ENCODE measurements around the gene MYO1D. TPM values are rescaled to one million over a fixed set of nuclear protein-coding genes. Genes with fewer than 3 reads are reported as not detected.

Gene MYO1D
- total and polyA plus RNA-seq, 2 donors (not counting 3 experiments of a cell fraction or from before 2014, with no cell fraction given), result 37.8 to 85.5 TPM

DNA sequence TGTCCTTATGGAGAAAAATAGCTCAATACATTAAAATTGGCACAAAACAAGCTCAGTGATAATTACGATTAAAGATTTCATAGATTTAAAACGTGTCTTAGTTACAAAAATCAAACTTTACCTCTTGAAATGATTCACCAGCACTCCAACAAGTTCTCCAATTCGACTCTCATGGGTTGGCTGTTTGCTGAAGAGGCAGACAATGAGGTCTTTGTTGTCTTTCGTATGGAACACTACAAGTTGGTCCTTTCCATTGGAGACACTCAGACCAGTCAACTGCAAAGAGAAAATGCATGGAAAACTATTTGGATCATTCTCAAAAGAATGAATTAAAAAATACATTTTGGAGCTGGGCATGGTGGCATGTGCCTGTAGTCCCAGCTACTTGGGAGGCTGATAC is 272.0 kb downstream of the MYO1D start:
- ChIA-PET POLR2A (no interaction called here), CTCF (no interaction called here)
- no peak overlapping the region for H3K4me2 ChIP-seq (ENCODE audit: insufficient read depth, low read length)
- H3K27ac ChIP-seq (ENCODE audit: insufficient read depth, low read depth, low read length), result no peak overlapping the region
- no peaks in the 10 kb centered on the region for H3K36me3 ChIP-seq (ENCODE audit: control insufficient read depth in 2 of 2, extremely low read depth in 1 of 2, insufficient read depth in 2 of 2, low read length in 2 of 2)
- BruUV-seq (replicated peaks), result no TSS peak
- dilution Hi-C loops (cut with MboI; ENCODE audit: extremely low pct_ligation_motif_present, low sequenced_read_pairs), result no loop called here
- no peaks in the 10 kb centered on the region for H3K79me2 ChIP-seq (ENCODE audit: control insufficient read depth, insufficient read depth, low read length)
- no peak overlapping the region for H3K9ac ChIP-seq (replicated peaks; ENCODE audit: extremely low read depth, insufficient read depth, low read length)
- H3K4me3 ChIP-seq (replicated peaks in 1 of 3; ENCODE audit: insufficient read depth in 1 of 3, low read depth in 1 of 3, low read length in 3 of 3), result no peak overlapping the region
- FAIRE-seq, result no peak
- DNase-seq (ENCODE audit: low read depth, low spot score), result no peak
- H2AFZ ChIP-seq (ENCODE audit: low read depth, low read length), result no peak overlapping the region
- H3K4me1 ChIP-seq (ENCODE audit: control insufficient read depth, extremely low read depth, insufficient read depth, low read length), result no peaks in the 10 kb centered on the region
- H3K27me3 ChIP-seq (ENCODE audit: control insufficient read depth in 2 of 2, insufficient read depth in 2 of 2, low read length in 2 of 2), result no peaks in the 10 kb centered on the region
- intact Hi-C loops (cut with micrococcal nuclease), result no loop called here
- no peaks in the 10 kb centered on the region for H3K9me3 ChIP-seq (replicated peaks; ENCODE audit: control insufficient read depth, insufficient read depth, low read length)
- H4K20me1 ChIP-seq (replicated peaks; ENCODE audit: control insufficient read depth, extremely low read depth, insufficient read depth, low read length), result no peaks in the 10 kb centered on the region
- TF ChIP-seq FOS (IDR thresholded peaks at IDR 0.05; ENCODE audit: borderline replicate concordance, insufficient read depth, low read length) (no peak), MYC (IDR thresholded peaks at IDR 0.05; ENCODE audit: low read depth, low read length) (no peak), JUN (IDR thresholded peaks at IDR 0.05; ENCODE audit: borderline replicate concordance, insufficient read depth, insufficient read length, low read depth) (no peak), EZH2 (IDR thresholded peaks at IDR 0.05; ENCODE audit: borderline replicate concordance, low read depth, low read length, severe bottlenecking) (no peak)
- TF ChIP-seq, protein P1, sequence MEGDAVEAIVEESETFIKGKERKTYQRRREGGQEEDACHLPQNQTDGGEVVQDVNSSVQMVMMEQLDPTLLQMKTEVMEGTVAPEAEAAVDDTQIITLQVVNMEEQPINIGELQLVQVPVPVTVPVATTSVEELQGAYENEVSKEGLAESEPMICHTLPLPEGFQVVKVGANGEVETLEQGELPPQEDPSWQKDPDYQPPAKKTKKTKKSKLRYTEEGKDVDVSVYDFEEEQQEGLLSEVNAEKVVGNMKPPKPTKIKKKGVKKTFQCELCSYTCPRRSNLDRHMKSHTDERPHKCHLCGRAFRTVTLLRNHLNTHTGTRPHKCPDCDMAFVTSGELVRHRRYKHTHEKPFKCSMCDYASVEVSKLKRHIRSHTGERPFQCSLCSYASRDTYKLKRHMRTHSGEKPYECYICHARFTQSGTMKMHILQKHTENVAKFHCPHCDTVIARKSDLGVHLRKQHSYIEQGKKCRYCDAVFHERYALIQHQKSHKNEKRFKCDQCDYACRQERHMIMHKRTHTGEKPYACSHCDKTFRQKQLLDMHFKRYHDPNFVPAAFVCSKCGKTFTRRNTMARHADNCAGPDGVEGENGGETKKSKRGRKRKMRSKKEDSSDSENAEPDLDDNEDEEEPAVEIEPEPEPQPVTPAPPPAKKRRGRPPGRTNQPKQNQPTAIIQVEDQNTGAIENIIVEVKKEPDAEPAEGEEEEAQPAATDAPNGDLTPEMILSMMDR (IDR thresholded peaks at IDR 0.05; ENCODE audit: extremely low read depth in 1 of 2, insufficient read depth in 1 of 2, low read depth in 1 of 2, low read length in 2 of 2), result no peak
- H3K9me1 ChIP-seq (replicated peaks; ENCODE audit: control insufficient read depth, extremely low read depth, insufficient read depth, low read length), result no peaks in the 10 kb centered on the region

DNA sequence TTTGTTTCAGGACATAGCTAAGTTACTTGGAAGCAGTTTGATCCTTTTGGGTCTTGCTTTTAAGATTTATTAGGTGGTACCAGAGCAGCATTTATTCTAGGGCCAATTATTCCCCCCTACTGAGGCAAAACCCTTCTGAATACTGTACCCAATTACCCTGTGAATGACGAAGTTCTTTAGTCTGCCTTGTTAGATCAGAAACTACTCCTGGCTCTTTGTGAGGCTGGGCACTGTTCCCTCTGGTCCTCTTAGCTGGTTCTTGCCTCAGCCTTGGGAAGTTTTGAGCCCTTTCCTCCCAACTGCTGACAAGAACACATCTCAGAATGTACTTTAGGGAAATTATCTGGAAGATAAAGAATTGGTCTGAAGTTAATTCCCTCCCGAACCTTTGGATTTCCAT is 274.5 kb downstream of the MYO1D start:
- Histone ChIP-seq H3K27me3 (ENCODE audit: control insufficient read depth in 2 of 2, insufficient read depth in 2 of 2, low read length in 2 of 2) (no peaks in the 10 kb centered on the region), H3K4me2 (ENCODE audit: insufficient read depth, low read length) (no peak overlapping the region), H3K36me3 (ENCODE audit: control insufficient read depth in 2 of 2, extremely low read depth in 1 of 2, insufficient read depth in 2 of 2, low read length in 2 of 2) (no peaks in the 10 kb centered on the region), H4K20me1 (replicated peaks; ENCODE audit: control insufficient read depth, extremely low read depth, insufficient read depth, low read length) (no peaks in the 10 kb centered on the region), H3K9me3 (replicated peaks; ENCODE audit: control insufficient read depth, insufficient read depth, low read length) (no peaks in the 10 kb centered on the region), H3K9me1 (replicated peaks; ENCODE audit: control insufficient read depth, extremely low read depth, insufficient read depth, low read length) (no peaks in the 10 kb centered on the region), H3K4me1 (ENCODE audit: control insufficient read depth, extremely low read depth, insufficient read depth, low read length) (no peaks in the 10 kb centered on the region), H3K9ac (replicated peaks; ENCODE audit: extremely low read depth, insufficient read depth, low read length) (no peak overlapping the region), H3K79me2 (ENCODE audit: control insufficient read depth, insufficient read depth, low read length) (no peaks in the 10 kb centered on the region), H2AFZ (ENCODE audit: low read depth, low read length) (no peak overlapping the region), H3K27ac (ENCODE audit: insufficient read depth, low read depth, low read length) (no peak overlapping the region), H3K4me3 (replicated peaks in 1 of 3; ENCODE audit: insufficient read depth in 1 of 3, low read depth in 1 of 3, low read length in 3 of 3) (no peak overlapping the region)
- no TSS peak for BruUV-seq (replicated peaks)
- DNase-seq (ENCODE audit: low read depth, low spot score) (no peak), FAIRE-seq (no peak)
- ChIA-PET CTCF (interaction anchor here (1.4 kb wide), 1 partner anchor 14 kb away, joined by 5 read pairs; no protein-coding TSS in a partner anchor), POLR2A (no interaction called here)
- dilution Hi-C loops (cut with MboI; ENCODE audit: extremely low pct_ligation_motif_present, low sequenced_read_pairs), result no loop called here
- TF ChIP-seq, protein P1 (IDR thresholded peaks at IDR 0.05; ENCODE audit: extremely low read depth in 1 of 2, insufficient read depth in 1 of 2, low read depth in 1 of 2, low read length in 2 of 2), result no peak
- TF ChIP-seq POLR2A (IDR thresholded peaks at IDR 0.05; ENCODE audit: low read depth, low read length) (no peak), POLR2AphosphoS5 (IDR thresholded peaks at IDR 0.05; ENCODE audit: insufficient read depth, low read depth, low read length) (no peak), GATA2 (IDR thresholded peaks at IDR 0.05; ENCODE audit: insufficient read depth, insufficient read length, low read depth, low read length) (no peak), JUN (IDR thresholded peaks at IDR 0.05; ENCODE audit: borderline replicate concordance, insufficient read depth, insufficient read length, low read depth) (no peak), FOS (IDR thresholded peaks at IDR 0.05; ENCODE audit: borderline replicate concordance, insufficient read depth, low read length) (no peak), EZH2 (IDR thresholded peaks at IDR 0.05; ENCODE audit: borderline replicate concordance, low read depth, low read length, severe bottlenecking) (no peak), MYC (IDR thresholded peaks at IDR 0.05; ENCODE audit: low read depth, low read length) (no peak)
- TF ChIP-seq, protein P2, sequence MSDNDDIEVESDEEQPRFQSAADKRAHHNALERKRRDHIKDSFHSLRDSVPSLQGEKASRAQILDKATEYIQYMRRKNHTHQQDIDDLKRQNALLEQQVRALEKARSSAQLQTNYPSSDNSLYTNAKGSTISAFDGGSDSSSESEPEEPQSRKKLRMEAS (IDR thresholded peaks at IDR 0.05; ENCODE audit: insufficient read depth, insufficient read length), result no peak
- intact Hi-C loops (cut with micrococcal nuclease), result no loop called here
